Neural cell (in vitro differentiated cells): ENCODE data around the gene FGD4.

Experiments
- EP300 ChIP-seq: fragments of 450-650 bp; conservative IDR thresholded peaks from 2 replicates; pipeline ENCODE4 v1.6.1; 2014; ENCODE audit warnings: antibody characterized with exemption, mild to moderate bottlenecking, moderate library complexity; ENCODE audit not compliant: poor library complexity, severe bottlenecking
- EZH2 ChIP-seq: fragments of 200-600, 300-800 bp; shearing (Covaris generic), sonication (generic); IDR thresholded peaks from 2 replicates; pipeline ENCODE4 v1.6.1; 2014; ENCODE audit warnings: antibody characterized with exemption, low read length, borderline replicate concordance, mild to moderate bottlenecking; ENCODE audit not compliant: insufficient read depth, poor library complexity, severe bottlenecking
- POLR2AphosphoS5 ChIP-seq: IDR thresholded peaks from 2 replicates; pipeline ENCODE4 v1.6.1; 2012
- SMC3 ChIP-seq: fragments of 450-650 bp; conservative IDR thresholded peaks from 2 replicates; pipeline ENCODE4 v1.6.1; 2014; ENCODE audit warnings: antibody characterized with exemption, mild to moderate bottlenecking, moderate library complexity; ENCODE audit not compliant: poor library complexity
- TAF1 ChIP-seq: IDR thresholded peaks from 2 replicates; pipeline ENCODE4 v1.6.1; 2012; ENCODE audit warnings: low read depth
- TF ChIP-seq, protein P1 (sequence below): fragments of 450-650 bp; IDR thresholded peaks from 2 replicates; pipeline ENCODE4 v1.5.1; 2014; ENCODE audit warnings: antibody characterized with exemption, mild to moderate bottlenecking, moderate library complexity; ENCODE audit not compliant: poor library complexity, severe bottlenecking

DNA sequence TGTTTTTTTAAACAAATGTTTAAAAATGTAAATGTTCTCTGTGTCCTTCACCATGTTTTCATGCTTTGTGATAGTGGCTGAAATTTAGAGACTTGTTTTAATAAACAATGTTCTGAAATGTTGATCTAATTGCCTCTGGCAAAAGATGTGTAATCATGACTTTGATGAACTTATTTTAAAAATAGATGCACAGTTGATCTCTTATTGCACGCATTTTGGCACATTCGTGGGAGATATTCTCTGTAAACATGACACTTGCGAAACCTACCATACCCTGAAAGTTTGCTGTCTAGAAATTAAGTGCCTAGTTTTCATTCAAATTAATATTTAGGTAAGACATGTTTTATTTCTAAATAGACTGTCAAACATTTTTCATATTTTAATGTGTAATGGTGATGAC is 160.1 kb downstream of the FGD4 start:
- no peak for TF ChIP-seq EZH2
- TF ChIP-seq, protein P1, sequence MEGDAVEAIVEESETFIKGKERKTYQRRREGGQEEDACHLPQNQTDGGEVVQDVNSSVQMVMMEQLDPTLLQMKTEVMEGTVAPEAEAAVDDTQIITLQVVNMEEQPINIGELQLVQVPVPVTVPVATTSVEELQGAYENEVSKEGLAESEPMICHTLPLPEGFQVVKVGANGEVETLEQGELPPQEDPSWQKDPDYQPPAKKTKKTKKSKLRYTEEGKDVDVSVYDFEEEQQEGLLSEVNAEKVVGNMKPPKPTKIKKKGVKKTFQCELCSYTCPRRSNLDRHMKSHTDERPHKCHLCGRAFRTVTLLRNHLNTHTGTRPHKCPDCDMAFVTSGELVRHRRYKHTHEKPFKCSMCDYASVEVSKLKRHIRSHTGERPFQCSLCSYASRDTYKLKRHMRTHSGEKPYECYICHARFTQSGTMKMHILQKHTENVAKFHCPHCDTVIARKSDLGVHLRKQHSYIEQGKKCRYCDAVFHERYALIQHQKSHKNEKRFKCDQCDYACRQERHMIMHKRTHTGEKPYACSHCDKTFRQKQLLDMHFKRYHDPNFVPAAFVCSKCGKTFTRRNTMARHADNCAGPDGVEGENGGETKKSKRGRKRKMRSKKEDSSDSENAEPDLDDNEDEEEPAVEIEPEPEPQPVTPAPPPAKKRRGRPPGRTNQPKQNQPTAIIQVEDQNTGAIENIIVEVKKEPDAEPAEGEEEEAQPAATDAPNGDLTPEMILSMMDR = no peak
- no peak for TF ChIP-seq POLR2AphosphoS5
- no peak for TF ChIP-seq EP300
- TF ChIP-seq TAF1 = no peak
- TF ChIP-seq SMC3 = no peak
